Suprapubic skin (tissue), 4 donors: Measurements from ENCODE around the gene SYCE3.

Experiments used
- CTCF ChIP-seq, 2 donors: fragments of 200-600 bp in 1 of 2; fragments of 450-650 bp in 1 of 2; sonication (generic) in 1 of 2; IDR thresholded peaks; one replicate each; pipeline ENCODE4 v1.5.1; 2016 to 2019; ENCODE audit warnings: antibody characterized with exemption in 2 of 2, mild to moderate bottlenecking in 1 of 2, moderate library complexity in 1 of 2
- EP300 ChIP-seq: sonication (generic); formaldehyde crosslinking; IDR thresholded peaks from one replicate; pipeline ENCODE4 v1.6.1; 2017; ENCODE audit warnings: antibody characterized with exemption
- POLR2A ChIP-seq, 2 donors: fragments of 450-650 bp; IDR thresholded peaks; one replicate each; pipeline ENCODE4 v1.6.1; 2017; ENCODE audit warnings: antibody characterized with exemption in 2 of 2, mild to moderate bottlenecking in 2 of 2, moderate library complexity in 2 of 2
- POLR2AphosphoS5 ChIP-seq, 3 donors: sonication (generic); formaldehyde crosslinking; IDR thresholded peaks; one replicate each; pipeline ENCODE4 v1.6.1; 2017; ENCODE audit warnings: antibody characterized with exemption in 3 of 3

GRCh38 chr22:50507991-50508884 is 54.5 kb downstream of the SYCE3 start, which contains the start of gene NCAPH2:
- TF ChIP-seq CTCF (IDR thresholded peaks at IDR 0.05) (no peak), POLR2A (IDR thresholded peaks at IDR 0.05) (peak in 1 of 2 donors; percentile 64), POLR2AphosphoS5 (IDR thresholded peaks at IDR 0.05) (peak; percentile 37 to 98 (median 96)), EP300 (no peak)
